NT2/D1 (cell line): ENCODE data around the gene CABP4.

Experiments used
- SUZ12 ChIP-seq: IDR thresholded peaks from 2 replicates; pipeline ENCODE4 v1.6.1; 2011; ENCODE audit not compliant: insufficient read length, insufficient read depth; ENCODE audit errors: extremely low read depth
- YY1 ChIP-seq: IDR thresholded peaks from 2 replicates; pipeline ENCODE4 v1.6.1; 2011; ENCODE audit not compliant: insufficient read length, insufficient read depth
- ZNF274 ChIP-seq: IDR thresholded peaks from 2 replicates; pipeline ENCODE4 v1.6.1; 2011; ENCODE audit warnings: mild to moderate bottlenecking, low read depth, low read length

GRCh38 chr11:67455054-67455453, at the start of gene CABP4:
- no peak for TF ChIP-seq ZNF274
- no peak for TF ChIP-seq SUZ12
- TF ChIP-seq YY1, result no peak
